HG03135 (cell line): Measurements from ENCODE around the gene HHIPL1.
"Not testable (repeated sequence)": the region's sequence is repeated elsewhere in the genome, so short reads cannot be mapped to it uniquely, and the experiment has no call there.

Experiments
- ATAC-seq: cut with Tn5 transposase; IDR thresholded peaks from one replicate; pipeline ENCODE4 v1.9.1; 2021; ENCODE audit warnings: mild to moderate bottlenecking, moderate library complexity; ENCODE audit not compliant: unreplicated experiment

Gene HHIPL1

GRCh38 chr14:99633141-99633540, 11.8 kb upstream of the HHIPL1 start:
- ATAC-seq: no peak

- ATAC-seq: no peak
These were observed 11.0 kb upstream of the HHIPL1 start for GRCh38 chr14:99633918-99634317.

GRCh38 chr14:99634443-99634842, 10.5 kb upstream of the HHIPL1 start:
- ATAC-seq: no peak

GRCh38 chr14:99635116-99635515, 9.8 kb upstream of the HHIPL1 start:
- ATAC-seq: no peak

- no peak for ATAC-seq
These were observed 8.4 kb upstream of the HHIPL1 start for GRCh38 chr14:99636487-99636886.

GRCh38 chr14:99637624-99638023, 7.3 kb upstream of the HHIPL1 start:
- ATAC-seq: no peak

GRCh38 chr14:99642771-99643170, 2.2 kb upstream of the HHIPL1 start:
- not testable (repeated sequence) for ATAC-seq

- no peak for ATAC-seq
These were observed 1.6 kb upstream of the HHIPL1 start for GRCh38 chr14:99643343-99643742.

GRCh38 chr14:99644035-99644587, 818 bp upstream of the HHIPL1 start:
- no peak for ATAC-seq

- no peak for ATAC-seq
These were observed 896 bp downstream of the HHIPL1 start for GRCh38 chr14:99645545-99646505.

- ATAC-seq: no peak
These were observed 2.5 kb downstream of the HHIPL1 start for GRCh38 chr14:99647411-99647810.

GRCh38 chr14:99648027-99648784, 3.3 kb downstream of the HHIPL1 start:
- ATAC-seq: no peak

- ATAC-seq: no peak
These were observed 4.3 kb downstream of the HHIPL1 start for GRCh38 chr14:99649219-99649618.

GRCh38 chr14:99649643-99650042, 4.7 kb downstream of the HHIPL1 start:
- no peak for ATAC-seq

GRCh38 chr14:99650189-99650588, 5.3 kb downstream of the HHIPL1 start:
- no peak for ATAC-seq

GRCh38 chr14:99651953-99652746, 7.2 kb downstream of the HHIPL1 start:
- ATAC-seq: no peak

GRCh38 chr14:99654235-99654985, 9.5 kb downstream of the HHIPL1 start:
- ATAC-seq: no peak

GRCh38 chr14:99655521-99655920, 10.6 kb downstream of the HHIPL1 start:
- no peak for ATAC-seq

- no peak for ATAC-seq
These were observed 11.2 kb downstream of the HHIPL1 start for GRCh38 chr14:99656171-99656570.

GRCh38 chr14:99657645-99658155, 12.8 kb downstream of the HHIPL1 start:
- ATAC-seq: no peak
